ENCODE results near the gene HOXA3. TPM values are rescaled to one million over a fixed set of nuclear protein-coding genes. Genes with fewer than 3 reads are reported as not detected.

The HOXA3 gene
- total RNA-seq, 1 donor from 2014 or later: not detected

DNA sequence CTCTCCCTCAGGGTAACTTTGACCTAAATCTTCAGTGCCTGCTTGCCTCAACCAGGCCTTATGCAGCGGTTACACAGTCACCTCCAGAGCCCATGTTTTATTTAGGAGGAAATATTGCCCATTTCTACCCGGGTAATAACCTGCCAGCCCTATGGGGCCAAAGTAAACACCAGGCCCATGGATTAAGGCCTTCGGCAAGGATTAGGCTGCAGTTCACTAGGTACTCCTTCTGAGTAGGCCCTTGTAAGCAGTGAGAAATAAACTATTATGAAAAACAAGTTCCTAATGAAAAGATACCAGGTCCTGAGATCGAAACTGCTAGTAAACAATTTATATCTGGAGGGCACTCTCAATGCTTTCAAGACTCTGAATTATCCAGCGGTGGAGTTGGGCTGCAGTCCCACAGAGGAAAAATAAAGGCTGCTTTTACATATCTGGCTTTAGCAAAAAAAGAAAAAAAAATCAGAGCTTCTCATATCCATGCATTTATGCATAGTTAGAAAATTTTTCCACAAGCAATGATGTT, 25.5 kb upstream of the HOXA3 start:
- DNase-seq: no peak

DNA sequence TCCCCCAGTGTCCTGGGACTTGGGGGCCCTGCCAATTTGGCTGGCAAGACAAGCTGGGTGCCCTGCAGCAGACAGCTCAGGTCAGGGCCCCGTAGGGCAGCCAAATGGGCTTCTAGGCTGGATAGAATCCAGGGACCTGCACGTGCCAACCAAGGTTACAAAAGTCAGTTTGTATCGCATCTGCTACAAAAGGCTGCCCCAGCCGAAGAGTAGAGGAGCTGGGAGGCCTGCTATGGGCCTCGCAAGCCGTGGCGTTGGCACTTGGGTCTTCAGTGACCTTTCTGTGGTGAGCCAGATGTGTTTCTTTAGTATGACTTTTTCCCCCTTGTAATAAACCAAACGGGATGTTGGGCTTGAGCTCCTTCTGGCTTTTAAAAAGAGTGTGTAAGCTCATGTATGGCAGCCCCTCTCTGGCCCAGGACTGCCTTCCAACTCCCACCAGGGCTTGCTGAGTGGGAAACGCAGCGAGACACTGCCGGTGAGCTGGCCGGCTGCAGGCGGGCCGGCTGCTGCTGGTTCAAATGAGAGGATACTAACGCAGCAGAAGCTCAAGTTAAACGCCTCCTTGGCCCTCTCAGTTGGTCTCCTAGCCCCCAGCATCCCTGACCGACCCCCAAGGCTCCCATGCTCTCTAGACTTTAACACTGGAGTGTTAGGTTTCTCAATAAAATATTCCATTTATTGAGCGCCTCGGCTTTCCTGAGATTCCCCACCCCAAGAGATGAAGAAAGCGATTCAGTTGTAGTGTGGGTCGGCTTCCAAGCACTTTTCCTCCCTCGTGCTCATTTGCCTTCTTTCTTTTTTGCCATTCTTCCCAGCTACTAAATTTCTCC, 24.8 kb upstream of the HOXA3 start:
- DNase-seq: no peak

DNA sequence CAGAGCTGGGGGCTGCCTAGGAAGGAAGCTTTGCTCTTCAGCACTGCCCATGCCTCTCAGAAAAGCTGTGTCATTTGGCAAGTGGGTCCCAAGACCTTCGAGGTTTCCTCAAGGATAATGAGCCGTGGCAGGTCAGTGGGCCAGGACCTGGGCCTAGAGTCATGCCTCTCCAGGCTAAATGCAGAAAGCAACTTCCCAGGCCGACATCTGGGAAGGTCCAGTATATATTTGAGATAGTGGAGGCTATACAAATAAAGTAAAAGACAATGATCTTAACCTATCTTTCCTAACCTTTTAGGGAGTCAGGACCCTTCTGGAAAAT, 24.1 kb upstream of the HOXA3 start:
- DNase-seq: no peak

DNA sequence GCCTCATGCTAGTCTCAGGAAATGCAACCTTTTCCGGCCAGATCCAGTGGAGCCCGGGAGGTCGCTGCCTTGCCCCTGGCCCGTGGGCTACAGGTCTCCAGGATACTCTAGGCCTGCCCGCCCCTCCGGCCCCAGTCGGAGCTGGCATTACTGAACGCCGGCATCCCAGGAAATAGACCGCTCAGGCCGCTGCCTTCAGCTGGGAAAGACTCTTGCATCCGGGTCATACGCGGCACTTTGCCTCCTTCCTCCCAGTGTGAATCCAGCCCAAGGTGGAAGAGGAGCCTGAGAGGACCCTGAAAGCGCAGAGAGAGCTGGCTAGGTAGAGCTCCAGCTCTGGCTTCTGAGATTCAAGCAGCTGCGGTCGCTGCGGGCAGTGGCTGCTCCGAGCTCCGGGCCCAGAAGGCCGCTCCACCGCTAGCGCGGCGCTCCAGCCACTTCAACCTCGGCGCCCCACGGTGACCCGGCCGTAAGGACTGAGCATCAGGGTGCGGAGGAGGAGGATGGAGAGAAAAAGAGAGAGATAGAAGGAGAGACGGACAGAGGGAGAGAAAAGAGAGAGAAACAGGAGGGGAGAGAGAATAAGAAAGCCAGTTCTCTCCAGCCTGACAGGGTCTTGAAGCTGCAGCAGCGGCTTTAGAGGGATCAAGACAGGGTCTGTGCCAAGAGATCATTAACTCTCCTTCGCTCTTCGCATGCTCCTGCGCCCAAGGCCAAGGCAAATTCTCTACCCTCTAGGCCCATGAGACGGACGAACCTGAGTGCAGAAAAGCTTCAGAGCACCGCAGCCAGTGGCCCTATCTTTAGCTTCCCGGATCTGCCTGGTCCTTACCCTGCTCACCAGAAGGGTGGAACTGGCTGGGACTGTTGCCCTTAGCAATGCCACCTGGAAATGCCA, 23.5 kb upstream of the HOXA3 start:
- DNase-seq: no peak

DNA sequence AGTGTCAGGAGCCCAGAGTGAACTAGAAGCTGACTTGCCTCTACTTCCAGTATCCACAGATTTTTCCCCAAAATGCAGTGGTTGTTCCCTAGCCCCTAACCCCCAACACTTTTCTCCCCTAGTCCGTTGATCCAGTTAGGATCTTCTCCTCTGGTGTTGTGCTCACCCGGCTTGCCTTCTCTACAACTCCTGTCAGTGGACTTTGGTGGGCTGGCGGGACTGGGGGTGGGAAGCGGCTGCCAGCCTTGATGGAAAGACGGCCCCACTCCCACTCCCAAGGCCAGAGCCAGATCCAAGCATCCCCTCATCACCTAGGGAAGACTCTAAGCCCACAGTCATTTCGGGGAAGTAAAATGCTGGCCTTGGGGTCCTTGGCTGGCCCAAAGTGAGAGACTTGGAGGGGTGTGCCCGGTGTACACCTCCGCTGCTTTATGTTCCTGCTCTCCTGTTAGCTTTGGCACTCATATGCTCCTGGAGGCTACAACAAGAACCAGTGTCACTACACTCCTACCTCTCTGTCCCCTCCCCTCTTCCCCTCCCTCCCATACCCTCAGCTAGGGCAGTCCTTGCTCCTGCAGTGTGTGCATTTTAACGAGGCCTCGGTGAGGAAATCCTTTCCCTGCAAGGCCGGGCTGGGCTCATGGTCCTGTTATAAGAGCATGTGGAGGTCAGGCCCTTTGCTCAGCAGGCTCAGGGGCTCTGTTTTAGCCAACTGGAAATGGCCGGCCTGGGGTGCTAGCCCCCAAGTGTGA, 22.7 kb upstream of the HOXA3 start:
- DNase-seq: no peak

DNA sequence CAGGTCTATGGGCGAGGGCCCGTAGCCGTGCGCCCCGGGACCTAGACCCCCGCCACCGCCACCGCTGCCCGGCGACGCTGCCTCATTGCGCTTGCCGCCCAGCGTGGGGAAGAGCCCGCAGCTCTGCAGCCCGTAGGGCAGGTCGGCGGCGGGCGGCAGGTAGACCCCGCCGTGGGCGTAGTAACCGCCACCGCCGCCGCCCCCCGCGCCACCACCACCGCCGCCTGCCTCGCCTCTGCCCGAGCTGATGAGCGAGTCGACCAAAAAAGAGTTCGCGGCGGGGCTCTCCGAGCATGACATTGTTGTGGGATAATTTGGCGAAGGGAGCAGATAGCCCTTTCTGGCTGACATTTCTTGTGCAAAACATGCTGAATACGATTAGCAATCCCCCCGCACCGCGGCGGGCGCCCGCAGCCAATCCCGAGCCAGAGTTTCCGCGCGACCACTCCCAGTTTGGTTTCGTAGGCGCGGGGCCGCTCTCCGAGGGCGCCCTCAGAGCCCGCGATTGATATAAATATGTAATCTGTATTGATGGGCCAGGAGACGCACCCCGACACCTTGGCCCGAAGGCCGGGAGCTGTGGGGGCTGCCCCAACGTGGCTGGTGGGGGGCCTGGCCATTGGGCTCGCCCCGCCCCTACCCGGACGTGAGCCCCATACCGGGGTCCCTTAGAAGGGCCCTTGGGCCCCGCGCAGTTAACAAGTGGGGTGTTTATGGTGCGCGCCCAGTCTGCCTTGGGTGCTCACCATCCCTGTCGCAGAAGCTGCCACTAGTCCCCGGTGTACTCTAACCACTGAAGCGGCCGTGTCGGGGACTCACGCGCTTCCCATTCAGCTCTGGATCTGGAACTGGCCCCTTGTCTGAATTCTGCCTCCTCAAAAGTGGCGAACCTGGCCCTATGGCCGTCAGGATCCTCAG, 21.8 kb upstream of the HOXA3 start, which contains the start of gene HOXA10:
Gene HOXA10 (minus strand): TSS at position 365 of the 918 bp plus-strand sequence. CDS start 14 bp downstream, at position 351.
- DNase-seq: no peak

DNA sequence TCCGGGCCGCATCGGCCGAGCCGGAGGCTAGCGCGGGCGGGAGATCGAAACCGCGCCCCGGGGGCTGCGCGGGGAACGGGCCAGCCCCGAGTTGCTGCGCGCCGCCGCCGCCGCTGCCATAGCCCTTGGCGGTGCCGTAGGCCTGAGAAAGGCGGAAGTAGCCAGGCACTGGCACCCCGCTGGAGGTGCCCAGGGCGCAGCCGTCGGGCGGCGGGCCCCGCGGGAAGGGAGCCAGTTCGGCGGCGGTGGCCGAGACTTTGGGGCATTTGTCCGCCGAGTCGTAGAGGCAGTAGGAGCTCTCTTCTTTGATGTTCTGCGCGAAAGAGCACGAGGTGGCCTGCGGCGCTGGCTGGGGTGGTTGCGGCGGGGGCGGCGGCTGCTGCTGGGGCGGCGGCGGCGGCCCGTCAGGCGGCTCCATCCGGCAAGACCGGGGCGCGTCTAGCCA, 21.1 kb upstream of the HOXA3 start:
- DNase-seq: no peak

DNA sequence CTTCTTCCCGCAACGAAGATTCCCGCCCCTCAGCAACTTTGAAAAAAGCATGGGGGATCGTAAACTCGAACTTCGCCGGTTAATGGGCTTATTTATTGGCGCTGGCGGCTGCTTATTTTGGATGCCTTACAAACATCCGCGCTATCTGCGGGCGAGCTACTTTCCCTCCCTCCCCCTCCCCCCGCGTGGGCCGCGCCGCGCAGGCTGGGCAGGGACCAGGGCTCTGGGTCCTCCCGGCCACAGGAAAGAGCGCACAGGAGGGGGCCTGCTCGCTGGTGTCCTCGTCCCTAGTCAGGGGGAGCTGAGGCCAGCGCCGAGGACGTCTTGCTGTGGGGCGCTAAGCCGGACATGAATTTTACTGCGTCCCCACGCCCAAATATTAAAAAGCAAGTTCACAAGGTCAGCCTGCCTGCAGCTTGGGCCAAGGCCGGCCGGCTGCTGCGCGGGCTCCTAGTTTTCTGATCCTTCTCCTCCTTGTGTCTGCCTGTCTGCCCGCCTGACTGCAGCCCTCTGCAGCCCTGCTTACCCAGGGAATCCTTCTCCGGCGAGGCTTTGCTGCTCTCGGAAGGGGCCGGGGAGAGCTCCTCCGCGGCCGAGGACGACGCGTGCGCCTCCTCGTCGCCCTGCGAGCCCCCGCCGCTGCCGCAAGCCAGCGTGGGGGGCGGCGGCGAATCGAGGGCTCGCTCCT, 20.6 kb upstream of the HOXA3 start:
- no peak for DNase-seq

DNA sequence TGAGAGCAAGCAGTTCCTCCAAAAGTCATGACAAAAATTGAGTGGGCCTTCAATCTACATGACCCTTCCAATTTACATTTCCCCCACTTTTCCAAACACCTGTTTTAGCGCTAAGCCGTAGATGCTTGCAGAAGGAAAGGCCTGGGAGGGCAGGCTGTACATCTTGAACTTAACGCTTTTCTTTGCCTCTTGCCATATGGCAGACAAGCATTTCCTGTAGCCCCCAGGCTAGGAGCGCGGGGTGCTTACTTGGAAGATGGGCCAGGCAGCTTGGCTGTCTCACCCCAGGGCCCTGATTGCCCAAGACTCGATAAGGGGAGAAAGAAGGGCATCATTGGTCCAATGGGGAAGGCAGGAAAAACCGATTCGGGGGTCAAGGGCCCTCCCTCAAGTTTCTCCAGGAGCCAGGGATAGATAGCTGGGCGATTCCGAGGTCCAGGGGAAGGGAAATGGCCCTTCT, 20.0 kb upstream of the HOXA3 start:
- DNase-seq: no peak

DNA sequence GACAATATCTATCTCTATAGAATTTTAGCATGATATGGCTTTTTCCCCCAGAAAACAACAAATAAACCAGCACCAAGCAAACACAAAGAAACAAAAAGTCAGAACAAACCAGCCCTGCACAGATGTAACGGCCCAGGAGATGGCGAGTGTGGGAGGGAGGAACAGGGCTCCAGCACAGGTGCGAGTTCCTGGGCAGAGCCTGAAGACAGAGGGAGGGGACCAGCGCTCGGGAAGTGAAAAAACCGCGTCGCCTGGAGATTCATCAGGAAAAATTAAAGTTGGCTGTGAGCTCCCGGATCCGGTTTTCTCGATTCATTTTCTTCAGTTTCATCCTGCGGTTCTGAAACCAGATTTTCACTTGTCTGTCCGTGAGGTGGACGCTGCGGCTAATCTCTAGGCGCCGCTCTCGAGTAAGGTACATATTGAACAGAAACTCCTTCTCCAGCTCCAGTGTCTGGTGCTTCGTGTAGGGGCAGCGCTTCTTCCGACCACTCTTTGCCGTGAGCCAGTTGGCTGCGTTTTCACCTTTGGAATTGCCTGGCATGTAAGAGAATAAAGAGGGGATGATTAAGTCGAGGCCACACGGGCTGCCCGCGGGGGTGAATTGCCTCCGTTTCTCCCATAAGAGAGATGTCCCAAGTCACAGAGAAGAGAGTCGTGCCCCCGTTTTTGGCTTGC, 19.4 kb upstream of the HOXA3 start:
- DNase-seq: no peak

DNA sequence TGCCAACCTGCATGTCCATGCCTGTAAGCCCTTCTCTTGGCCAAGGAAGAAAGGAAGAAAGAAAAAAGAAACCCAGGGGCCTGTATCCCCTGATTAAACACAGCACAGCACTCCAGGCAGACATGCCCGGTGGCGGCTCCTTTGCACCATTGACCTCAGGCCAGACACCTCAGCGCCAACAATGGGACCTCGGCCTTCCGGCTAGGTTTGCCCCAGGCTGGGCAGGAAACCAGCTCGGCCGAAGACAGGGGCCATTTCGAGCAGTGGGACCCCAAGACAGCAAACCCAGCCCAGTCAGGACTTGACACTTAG, 18.9 kb upstream of the HOXA3 start:
- DNase-seq: no peak

DNA sequence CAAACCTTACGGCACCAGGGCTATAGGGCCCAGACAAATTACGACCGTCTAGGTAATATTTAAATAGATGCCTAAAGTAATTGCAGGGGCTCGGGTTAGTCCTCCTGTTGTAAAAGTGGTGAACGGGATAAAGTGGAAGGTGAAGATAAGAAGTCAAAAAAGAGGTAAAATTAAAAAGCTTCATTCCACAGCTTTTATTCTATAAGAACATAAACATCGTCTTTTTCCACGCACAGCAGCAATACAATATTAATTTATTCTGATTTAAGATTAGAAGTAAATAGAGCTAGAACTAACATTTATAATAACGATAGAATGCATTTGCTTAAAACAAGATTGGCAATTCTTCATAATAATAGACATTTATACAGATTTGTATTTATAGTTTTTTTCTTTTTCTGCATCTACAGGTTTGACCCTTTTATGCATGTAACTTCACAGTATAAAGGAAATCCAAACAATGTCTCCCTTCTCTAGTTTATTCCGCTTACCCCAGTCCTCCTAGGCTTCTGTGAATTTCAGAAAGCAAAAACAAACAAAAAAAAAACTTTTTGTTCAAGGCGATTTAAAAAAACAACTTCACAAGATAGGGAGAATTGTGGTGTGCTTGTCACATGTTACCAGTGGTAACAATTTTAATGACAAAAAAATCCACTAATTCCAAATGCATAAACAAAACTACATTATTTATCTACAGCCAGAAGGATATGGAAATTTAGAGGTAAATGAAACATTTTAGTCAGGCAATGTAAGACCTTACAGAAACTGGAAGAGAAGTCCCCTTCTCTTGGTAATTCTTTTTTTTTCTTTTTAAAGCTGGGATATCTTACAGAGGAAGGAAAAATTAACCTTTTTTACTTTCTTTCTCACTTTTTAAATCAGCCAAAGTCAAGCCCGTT, 18.3 kb upstream of the HOXA3 start:
- no peak for DNase-seq

DNA sequence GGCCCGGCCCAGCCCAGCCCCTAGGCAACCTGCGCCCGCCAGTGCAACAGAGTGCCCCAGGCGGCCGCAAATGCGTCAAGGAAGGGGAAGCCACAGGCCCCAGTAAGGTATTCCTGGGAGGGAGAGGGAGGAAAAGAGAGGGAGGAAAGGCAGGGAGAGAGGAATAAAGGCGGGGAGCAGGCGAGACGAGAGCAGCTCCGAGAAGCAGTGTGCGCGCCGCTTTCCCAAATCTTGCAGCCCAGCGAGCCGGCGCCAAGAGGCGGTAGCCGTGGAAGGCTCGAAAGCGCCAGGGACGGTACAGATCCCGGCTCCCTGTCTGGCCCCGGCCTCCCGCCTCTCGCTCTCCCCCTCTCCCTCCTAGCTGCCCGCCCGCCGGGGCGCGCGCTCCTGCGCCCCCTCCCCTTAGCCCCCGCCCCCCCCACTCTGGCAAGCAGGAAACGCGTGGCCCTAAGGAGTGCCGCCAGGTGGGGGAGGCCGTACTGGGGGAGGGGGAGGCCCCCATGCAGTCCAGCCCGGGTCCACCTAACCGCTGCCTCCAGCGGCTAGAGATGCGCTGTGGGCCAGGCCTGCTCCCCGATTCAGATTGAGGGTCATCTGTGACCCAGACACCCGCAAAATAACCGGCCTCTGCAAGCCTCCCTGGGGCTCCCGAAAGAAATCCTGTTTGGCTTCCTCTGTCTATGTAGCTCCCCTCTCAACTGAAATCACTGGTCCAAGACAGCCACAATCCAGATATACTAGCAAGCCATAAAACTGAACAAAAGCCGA, 17.5 kb upstream of the HOXA3 start:
- DNase-seq: no peak

DNA sequence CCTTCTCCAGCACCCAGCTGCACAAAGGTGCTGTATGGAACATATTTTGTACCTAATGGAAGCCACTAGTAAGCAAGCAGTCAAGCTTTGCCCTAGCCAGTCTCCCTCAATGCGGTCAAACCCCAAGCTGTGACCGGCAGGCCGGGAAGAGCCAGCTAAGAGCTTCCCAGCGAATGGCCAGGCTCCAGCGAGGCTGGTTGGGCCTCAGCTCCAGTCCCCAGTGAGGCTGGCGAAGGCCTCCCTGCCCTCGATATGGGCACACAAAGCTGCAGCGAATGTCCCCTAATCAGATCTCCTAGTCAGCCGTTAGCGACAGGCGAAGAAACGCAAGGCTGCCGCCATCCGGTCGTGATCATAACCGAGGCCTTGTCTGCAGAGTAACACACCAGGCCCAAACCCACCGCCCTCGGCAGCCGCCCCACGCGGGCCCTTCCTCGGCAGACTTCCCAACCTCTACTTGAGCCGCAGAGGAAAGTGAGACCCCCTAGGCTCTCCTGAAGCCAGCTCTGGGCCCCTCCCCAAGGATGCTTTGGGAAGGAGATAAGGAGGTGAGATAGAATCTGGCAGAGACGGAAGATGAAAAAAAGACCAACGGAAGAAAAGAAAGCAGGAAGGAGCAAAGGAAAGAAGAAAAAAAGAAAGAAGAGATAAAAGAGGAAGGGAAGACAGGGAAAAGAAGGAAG, 16.0 kb upstream of the HOXA3 start:
- DNase-seq: no peak

DNA sequence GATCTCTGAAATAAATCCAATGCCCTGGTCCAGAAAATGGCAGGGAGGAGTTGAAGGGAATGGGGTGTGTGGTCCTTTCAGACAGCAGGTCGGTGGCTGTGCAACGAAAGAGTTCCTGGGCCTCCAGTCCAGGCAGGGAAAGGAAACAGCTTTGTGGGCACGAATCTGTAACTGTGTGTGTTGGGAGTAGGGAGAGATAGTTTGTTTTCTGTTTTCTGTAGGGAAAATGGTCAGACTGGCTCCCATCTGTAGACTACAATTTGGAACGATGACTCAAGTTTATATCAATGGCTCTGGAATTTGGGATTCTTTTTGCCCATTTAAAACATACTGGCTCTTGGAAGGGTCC, 15.5 kb upstream of the HOXA3 start:
- DNase-seq: no peak

DNA sequence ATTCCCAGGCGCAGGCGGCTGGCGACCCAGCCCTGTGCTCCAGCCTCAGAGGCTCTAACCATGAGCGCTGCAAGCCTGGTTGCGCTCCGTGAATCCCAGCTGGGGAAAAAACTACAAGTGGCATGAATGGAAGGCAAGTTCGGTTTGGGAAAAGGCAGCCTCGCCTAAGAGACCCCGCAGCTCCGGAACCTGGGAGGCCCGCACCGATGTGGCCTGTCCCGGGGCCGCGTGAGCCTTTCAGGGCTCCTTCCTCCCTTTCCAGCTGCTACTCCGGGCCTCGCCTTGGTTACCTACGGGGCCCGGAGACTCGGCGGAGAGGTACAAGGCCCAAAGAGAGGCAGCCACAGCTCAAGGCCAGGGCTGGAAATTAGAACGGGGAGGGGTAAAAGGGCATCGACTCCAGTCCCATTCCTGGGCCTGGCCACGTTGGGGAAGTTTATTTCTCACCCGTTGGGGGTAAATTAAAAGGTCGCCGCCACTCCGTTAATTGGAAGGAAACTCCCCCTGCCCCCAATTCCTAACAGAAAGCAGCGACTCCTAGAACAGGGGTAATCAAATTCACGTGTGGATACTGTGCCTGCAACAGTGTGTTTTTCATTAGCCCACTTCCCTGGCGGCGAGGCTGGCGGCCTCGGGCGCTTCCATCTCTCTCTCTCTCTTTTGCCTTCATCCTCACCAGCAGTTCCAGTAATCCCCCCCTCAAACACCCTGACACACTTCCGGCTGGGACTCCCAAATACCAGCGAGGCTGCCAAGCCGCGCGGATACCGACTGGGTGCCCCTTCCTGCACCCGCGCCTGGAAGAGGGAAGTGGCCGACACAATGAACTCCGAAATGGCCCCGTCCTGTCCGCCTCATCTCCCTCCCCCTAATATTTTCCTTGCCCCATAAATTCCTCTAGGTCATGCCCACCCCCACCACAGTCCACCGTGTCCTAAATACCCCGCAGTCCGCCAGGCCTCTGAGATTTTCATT, 14.4 kb upstream of the HOXA3 start:
- no peak for DNase-seq
